Activated CD4-positive, alpha-beta T cell treated with anti-CD3 and anti-CD28 coated beads for 24 hours (primary cell): Measurements from ENCODE around the gene PLXNB3.
A peak's percentile ranks its signal among the peaks of the same experiment; 100 is the strongest.

Source experiments
- DNase-seq, 2 donors: peaks; one replicate each; pipeline ENCODE4 v3.0.0-alpha.2; 2020; ENCODE audit warnings: low read depth in 2 of 2

PLXNB3 gene

GRCh38 chrX:153791104-153791852, 27.2 kb downstream of the PLXNB3 start:
- no peak for DNase-seq

GRCh38 chrX:153792368-153792767, 28.3 kb downstream of the PLXNB3 start:
- no peak for DNase-seq

- DNase-seq = no peak
Observed at GRCh38 chrX:153793291-153793690, 29.2 kb downstream of the PLXNB3 start.

GRCh38 chrX:153794018-153794896, 30.2 kb downstream of the PLXNB3 start, which contains the start of the genes IDH3G and SSR4:
TSS of gene IDH3G (minus strand) at chrX:153794375. CDS start at chrX:153794326, 49 bp downstream.
TSS of gene SSR4 (plus strand) at chrX:153794668. CDS start at chrX:153794688, 20 bp downstream.
- peak; percentile 84 to 87 for DNase-seq

- no peak for DNase-seq
Observed at GRCh38 chrX:153794897-153795816, 31.1 kb downstream of the PLXNB3 start.

GRCh38 chrX:153797415-153798015, 33.5 kb downstream of the PLXNB3 start:
- DNase-seq = no peak

GRCh38 chrX:153799326-153799725, 35.3 kb downstream of the PLXNB3 start:
- no peak for DNase-seq

- no peak for DNase-seq
Observed at GRCh38 chrX:153800177-153800722, 36.2 kb downstream of the PLXNB3 start.

GRCh38 chrX:153800746-153801145, 36.7 kb downstream of the PLXNB3 start:
- DNase-seq = no peak

- DNase-seq = no peak
Observed at GRCh38 chrX:153801669-153802068, 37.6 kb downstream of the PLXNB3 start.

- DNase-seq = no peak
Observed at GRCh38 chrX:153802513-153803045, 38.5 kb downstream of the PLXNB3 start.

GRCh38 chrX:153803211-153804099, 39.4 kb downstream of the PLXNB3 start:
- DNase-seq = no peak

- DNase-seq = no peak
Observed at GRCh38 chrX:153804100-153804595, 40.1 kb downstream of the PLXNB3 start.

GRCh38 chrX:153804621-153805020, 40.6 kb downstream of the PLXNB3 start:
- DNase-seq = no peak

- no peak for DNase-seq
Observed at GRCh38 chrX:153805436-153805835, 41.4 kb downstream of the PLXNB3 start.

- DNase-seq = no peak
Observed at GRCh38 chrX:153806999-153807575, 43.0 kb downstream of the PLXNB3 start.

- no peak for DNase-seq
Observed at GRCh38 chrX:153807976-153808375, 43.9 kb downstream of the PLXNB3 start.

- DNase-seq = no peak
Observed at GRCh38 chrX:153812220-153812619, 48.2 kb downstream of the PLXNB3 start.

GRCh38 chrX:153813161-153813560, 49.1 kb downstream of the PLXNB3 start:
- no peak for DNase-seq
